Liver (tissue), 3 donors: Measurements from ENCODE around the gene GAMT.

Experiments used
- CTCF ChIP-seq: fragments of 150-350 bp; IDR thresholded peaks from 2 replicates; pipeline ENCODE4 v1.5.1; 2017; ENCODE audit warnings: improper control_type of control experiment, low read depth, low read length; ENCODE audit not compliant: missing input control
- EGR1 ChIP-seq, 2 donors: IDR thresholded peaks; 2 replicates each; pipeline ENCODE4 v1.6.1; 2016 to 2018; ENCODE audit warnings: antibody characterized with exemption in 2 of 2, low read depth in 2 of 2
- FOXA1 ChIP-seq: IDR thresholded peaks from 2 replicates; pipeline ENCODE4 v1.6.1; 2016; ENCODE audit warnings: antibody characterized with exemption
- GABPA ChIP-seq, 2 donors: IDR thresholded peaks in 1 of 2; conservative IDR thresholded peaks in 1 of 2; 2 replicates each; pipeline ENCODE4 v1.6.1; 2016; ENCODE audit warnings: antibody characterized with exemption in 2 of 2, mild to moderate bottlenecking in 1 of 2, moderate library complexity in 1 of 2
- NR2F2 ChIP-seq: IDR thresholded peaks from 2 replicates; pipeline ENCODE4 v1.6.1; 2016; ENCODE audit warnings: antibody characterized with exemption
- SP1 ChIP-seq: IDR thresholded peaks from 2 replicates; pipeline ENCODE4 v1.6.1; 2018; ENCODE audit warnings: antibody characterized with exemption, mild to moderate bottlenecking
- TAF1 ChIP-seq: conservative IDR thresholded peaks from 2 replicates; pipeline ENCODE4 v1.6.1; 2016; ENCODE audit warnings: antibody characterized with exemption, mild to moderate bottlenecking
- YY1 ChIP-seq: IDR thresholded peaks from 2 replicates; pipeline ENCODE4 v1.6.1; 2016; ENCODE audit warnings: antibody characterized with exemption, mild to moderate bottlenecking
- ZBTB33 ChIP-seq: IDR thresholded peaks from 2 replicates; pipeline ENCODE4 v1.6.1; 2016; ENCODE audit warnings: antibody characterized with exemption
- donor health status: healthy.
- donor health status: healthy.

GRCh38 chr19:1376415-1376805, 24.9 kb downstream of the GAMT start:
- TF ChIP-seq GABPA (IDR thresholded peaks at IDR 0.05 in 1 of 2, conservative IDR thresholded peaks at IDR 0.05 in 1 of 2), result no peak
- no peak for TF ChIP-seq NR2F2
- TF ChIP-seq CTCF, result no peak
- no peak for TF ChIP-seq FOXA1
- TF ChIP-seq TAF1, result no peak
- TF ChIP-seq EGR1 (IDR thresholded peaks at IDR 0.05; ENCODE audit: low read depth in 2 of 2), result no peak
- TF ChIP-seq ZBTB33, result no peak
- TF ChIP-seq YY1, result no peak
- TF ChIP-seq SP1, result no peak
